ENCODE results near the gene UNC13A.
"Not testable (repeated sequence)": the region's sequence is repeated elsewhere in the genome, so short reads cannot be mapped to it uniquely, and the experiment has no call there.

The UNC13A gene

GRCh38 chr19:17570791-17571190 is 117.4 kb downstream of the UNC13A start:
- no peak for DNase-seq (ENCODE audit: low spot score)
- no peak for FAIRE-seq

- DNase-seq (ENCODE audit: low spot score); FAIRE-seq: not testable (repeated sequence)
Measured at GRCh38 chr19:17570291-17570690, 117.9 kb downstream of the UNC13A start.

- DNase-seq (ENCODE audit: low spot score) (no peak), FAIRE-seq (no peak)
Measured at GRCh38 chr19:17567940-17568339, 120.2 kb downstream of the UNC13A start.

- no peak for FAIRE-seq
- no peak for DNase-seq (ENCODE audit: low spot score)
Measured at GRCh38 chr19:17565611-17566010, 122.5 kb downstream of the UNC13A start.

- FAIRE-seq (no peak), DNase-seq (ENCODE audit: low spot score) (no peak)
Measured at GRCh38 chr19:17564781-17565180, 123.4 kb downstream of the UNC13A start.

DNA sequence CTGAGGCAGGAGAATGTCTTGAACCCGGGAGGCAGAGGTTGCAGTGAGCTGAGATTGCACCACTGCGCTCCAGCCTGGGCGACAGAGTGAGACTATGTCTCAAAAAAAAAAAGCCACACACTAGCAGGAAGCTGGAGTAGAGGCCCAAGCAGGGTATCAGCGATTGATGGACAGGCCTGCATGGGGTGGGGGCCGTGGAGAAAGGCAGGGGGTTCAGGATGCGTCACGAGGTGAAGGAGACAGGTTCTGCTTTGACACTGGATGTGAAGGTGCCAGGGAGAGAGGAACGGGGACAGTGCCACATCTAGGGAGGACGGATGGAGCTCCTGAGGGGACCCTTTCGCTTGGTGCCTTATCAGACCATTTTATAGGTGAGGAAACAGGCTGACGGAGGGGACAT is 125.6 kb downstream of the UNC13A start:
- FAIRE-seq (no peak), DNase-seq (ENCODE audit: low spot score) (no peak)

GRCh38 chr19:17562097-17562496 is 126.1 kb downstream of the UNC13A start:
- FAIRE-seq (no peak), DNase-seq (ENCODE audit: low spot score) (no peak)

- FAIRE-seq (no peak), DNase-seq (ENCODE audit: low spot score) (no peak)
Measured at GRCh38 chr19:17560205-17560595, 128.0 kb downstream of the UNC13A start.

DNA sequence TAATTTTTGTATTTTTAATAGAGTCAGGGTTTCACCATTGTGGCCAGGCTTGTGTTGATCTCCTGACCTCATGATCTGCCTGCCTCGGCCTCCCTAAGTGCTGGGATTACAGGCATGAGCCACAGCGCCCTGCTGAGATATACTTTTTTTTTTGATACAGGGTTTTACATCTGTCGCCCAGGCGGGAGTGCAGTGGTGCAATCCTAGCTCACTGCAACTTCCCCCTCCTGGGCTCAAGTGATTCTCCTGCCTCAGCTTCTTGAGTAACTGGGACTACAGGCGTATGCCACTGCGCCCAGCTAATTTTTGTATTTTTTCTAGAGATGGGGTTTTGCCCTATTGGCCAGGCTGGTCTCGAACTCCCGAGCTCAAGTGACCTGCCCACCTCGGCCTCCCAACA is 130.7 kb downstream of the UNC13A start:
- DNase-seq (ENCODE audit: low spot score) = no peak
- no peak for FAIRE-seq

- FAIRE-seq (no peak), DNase-seq (ENCODE audit: low spot score) (no peak)
Measured at GRCh38 chr19:17556995-17557394, 131.2 kb downstream of the UNC13A start.

DNA sequence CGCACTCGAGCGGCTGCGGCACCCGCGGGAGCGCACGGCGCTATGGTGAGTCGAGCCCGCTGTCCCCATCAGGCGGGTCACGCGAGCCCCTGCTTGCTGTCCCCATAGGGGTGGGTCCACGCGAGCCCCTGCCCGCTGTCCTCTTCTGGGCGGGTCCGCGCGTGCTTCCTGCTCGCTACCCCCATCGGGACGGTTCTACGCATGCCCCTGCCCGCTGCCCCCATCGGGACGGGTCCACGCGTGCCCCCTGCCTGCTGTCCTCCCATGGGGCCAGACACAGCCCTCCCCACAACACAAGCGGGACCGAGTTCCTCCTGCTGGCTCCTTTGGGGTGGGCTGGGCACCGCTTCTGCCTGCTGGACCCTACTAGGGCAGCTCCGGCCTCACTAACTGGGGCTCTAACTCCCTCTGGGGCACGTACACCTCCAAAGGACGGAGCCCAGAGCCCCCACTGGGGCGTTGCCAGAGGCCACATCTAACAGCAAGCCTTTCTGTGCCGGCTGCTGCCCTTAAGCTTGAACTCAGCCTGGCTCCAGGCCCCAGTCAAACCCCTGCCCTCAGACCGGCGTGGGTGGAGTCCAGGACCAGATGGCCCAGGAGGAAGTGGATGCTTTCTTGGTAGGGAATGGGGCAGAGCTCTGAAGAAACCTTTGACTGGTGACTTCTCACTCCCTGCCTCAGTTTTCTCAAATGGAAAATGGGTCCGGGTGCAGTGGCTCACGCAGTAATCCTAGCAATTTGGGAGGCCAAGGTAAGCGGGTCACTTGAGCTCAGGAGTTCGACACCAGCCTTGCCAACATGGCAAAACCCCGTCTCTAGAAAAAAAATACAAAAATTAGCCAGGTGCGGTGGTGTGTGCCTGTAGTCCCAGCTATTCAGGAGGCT is 132.0 kb downstream of the UNC13A start:
- no peak for FAIRE-seq
- DNase-seq (ENCODE audit: low spot score) = peak; percentile 42

- DNase-seq (ENCODE audit: low spot score) = peak; percentile 88
- FAIRE-seq = peak; percentile 61
Measured at GRCh38 chr19:17555480-17555928, 132.7 kb downstream of the UNC13A start, which contains the start of gene COLGALT1. Gene COLGALT1, plus strand, starts transcription at chr19:17555649. Its CDS starts 65 bp downstream, at chr19:17555714.

- no peak for FAIRE-seq
- DNase-seq (ENCODE audit: low spot score) = no peak
Measured at GRCh38 chr19:17554968-17555479, 133.1 kb downstream of the UNC13A start.

DNA sequence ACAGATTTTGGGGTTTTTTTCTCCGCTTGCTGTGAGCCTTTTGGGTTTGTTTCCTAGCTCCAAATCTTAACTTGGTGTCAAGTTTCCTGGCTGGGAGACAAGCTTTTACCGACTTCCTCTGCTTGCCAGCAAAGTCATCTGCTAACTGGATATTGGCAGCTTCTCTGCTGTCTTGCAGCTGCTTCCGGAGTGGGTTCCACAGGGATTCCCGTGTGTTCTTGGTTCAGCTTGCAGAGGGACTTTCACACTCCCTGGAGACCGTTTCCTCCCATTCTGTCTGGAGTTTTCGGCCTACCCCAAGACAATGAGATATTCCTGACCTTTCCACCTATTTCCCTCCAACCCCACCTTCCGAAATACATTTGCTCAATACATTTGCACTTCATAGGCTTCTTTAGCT is 134.9 kb downstream of the UNC13A start:
- DNase-seq (ENCODE audit: low spot score) (no peak), FAIRE-seq (no peak)

GRCh38 chr19:17552735-17553134 is 135.4 kb downstream of the UNC13A start:
- DNase-seq (ENCODE audit: low spot score); FAIRE-seq: not testable (repeated sequence)
